COR-L47 (cell line): ENCODE measurements around the gene GRID1.

Experiments used
- DNase-seq: peaks from one replicate; lab custom pipeline; 2025; lab: John Stamatoyannopoulos, UW

The GRID1 gene

DNA sequence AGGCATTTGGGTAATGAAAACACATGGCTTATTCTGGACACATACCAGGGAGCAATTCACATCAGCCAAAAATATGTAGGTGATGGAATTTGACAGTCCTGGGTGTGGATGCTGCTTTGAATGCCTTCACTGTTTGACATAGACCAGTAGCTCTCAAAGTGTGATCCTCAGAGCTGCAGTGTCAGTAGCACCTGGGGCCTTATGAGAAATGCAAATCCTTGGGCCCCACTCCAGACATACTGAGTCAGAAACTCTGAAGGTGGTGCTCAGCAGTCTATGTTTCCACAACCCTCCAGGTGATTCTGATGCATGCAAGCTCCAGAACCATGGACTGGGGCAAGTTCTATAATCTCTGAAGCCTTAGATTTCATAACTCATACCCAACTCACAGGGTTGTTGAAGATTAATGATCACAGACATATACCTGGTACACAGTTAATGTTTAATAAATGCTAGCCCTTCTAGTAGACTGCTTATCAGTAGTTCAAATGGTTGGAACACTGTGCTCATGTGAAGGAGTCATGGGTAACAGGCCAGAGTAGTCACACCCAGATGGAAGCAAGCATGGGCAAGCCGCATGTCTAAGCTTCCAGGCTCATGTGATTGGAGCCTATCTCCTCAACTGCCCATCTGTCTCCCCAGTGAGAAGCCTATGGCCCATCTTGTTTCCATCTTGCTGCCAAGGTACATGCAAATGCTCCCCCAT, 715.7 kb downstream of the GRID1 start:
- DNase-seq, result no peak

DNA sequence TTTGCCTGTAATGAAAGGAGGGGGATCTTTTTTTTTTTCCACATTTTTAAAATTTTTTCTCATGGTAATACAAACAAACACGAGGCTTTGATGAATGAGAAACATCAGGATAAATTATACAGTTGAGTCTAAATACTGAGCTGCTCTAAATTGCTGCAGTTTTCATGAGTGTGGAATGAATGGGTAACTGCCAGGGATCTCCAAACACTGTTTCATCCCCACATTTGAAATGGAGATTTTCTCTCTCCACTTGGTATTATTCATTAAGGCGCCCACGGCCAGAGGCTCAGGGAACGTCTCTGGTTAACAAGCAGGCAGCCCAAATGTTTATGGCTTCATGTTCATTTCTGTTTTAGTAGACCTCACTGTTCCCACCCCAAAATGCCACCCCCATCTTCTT, 717.1 kb downstream of the GRID1 start:
- DNase-seq, result no peak

DNA sequence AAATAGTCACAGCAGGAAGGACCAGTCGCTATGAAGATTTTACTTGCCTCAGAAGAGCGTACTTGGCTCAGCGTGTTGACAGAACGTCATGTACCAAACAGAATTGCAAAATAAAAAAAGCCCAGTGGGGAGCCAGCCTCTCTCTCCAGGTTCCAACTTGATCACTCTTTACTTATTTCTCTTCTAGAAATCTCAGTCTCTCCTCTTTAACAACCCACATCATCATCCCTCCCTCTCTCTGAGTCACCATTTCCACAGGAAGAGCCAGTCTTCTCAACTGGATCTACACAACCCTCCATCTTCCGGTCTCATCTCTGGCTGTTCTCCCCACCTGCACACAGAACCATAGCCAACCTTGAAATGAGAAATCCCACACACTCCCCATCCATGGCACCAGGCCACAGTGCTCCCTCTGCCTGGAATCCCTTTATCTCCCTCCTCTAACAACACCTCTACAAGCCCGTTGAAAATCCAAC, 718.3 kb downstream of the GRID1 start:
- DNase-seq, result no peak

DNA sequence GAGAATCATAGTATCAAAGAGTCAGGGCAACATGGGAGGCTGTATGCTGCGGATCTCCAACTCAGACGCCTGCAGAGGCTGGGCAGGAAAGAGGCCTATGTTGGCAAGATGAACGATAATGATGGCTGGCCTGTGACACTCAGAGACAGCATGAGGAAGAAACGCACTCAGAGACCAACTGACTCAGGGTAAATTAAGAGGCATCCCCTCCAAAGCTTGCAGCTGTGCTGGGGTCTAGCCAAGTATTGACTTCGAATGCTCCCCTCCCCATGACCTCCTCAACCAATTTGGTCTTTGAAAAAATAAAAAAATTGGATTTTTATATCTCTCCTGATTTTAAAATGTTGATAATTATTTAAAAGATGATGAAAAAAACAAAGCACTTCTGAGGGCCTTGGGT, 718.9 kb downstream of the GRID1 start:
- DNase-seq, result no peak

DNA sequence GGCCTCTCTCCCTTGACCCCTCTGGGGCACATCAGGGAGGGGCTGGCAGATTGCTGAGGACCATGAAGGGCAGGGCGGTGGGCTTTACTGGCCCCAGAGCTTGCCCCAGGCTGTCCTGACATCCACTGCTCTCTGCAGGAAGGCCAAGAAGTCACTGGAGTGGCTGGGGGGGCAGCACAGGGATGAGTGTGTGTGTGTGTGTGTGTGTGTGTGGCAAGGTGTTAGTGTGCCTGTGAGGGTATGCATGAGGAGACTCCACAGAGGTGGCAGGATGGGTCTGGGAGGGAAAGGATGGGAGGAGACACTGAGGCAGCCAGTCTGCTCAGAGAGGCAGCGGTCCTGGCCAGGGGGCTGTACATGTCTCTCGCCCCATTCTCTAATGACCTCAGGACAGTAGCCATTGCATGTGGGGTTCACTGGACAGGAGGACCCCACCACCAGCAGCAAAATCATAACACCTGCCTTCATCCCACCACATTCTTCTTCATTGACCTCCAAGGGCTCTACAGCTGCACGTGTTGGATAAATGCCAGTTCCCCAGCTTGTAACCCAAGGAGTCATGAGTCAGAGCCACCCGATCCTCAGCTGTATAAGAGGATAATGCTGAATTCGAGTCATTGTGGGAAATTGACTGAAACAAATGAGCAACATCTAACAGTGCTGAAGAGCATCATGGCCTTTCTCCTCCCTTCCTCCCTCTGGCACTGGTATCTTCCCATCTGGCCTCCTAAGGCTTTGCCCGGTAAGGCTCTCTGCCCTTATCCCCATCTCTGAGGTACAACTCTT, 720.5 kb downstream of the GRID1 start:
- DNase-seq, result no peak

DNA sequence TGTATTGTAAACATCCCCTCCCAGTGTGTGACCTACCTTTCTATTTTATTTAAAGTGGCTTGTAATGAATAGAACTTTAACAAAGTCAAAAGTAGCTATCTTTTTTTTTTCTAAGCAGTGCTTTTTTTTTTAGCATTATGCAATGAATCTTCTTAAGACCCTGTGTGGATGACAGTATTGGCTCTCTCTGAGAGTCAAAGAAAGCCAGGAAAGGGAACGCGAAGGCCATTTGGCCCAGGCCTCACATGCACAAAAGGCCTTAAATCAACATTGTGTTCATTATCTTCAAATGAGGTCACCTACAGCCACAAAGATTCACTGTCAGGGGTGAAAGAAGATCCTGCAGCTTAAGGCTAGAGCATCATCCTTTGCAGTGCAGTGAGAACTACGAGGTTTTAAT, 721.5 kb downstream of the GRID1 start:
- DNase-seq, result no peak

DNA sequence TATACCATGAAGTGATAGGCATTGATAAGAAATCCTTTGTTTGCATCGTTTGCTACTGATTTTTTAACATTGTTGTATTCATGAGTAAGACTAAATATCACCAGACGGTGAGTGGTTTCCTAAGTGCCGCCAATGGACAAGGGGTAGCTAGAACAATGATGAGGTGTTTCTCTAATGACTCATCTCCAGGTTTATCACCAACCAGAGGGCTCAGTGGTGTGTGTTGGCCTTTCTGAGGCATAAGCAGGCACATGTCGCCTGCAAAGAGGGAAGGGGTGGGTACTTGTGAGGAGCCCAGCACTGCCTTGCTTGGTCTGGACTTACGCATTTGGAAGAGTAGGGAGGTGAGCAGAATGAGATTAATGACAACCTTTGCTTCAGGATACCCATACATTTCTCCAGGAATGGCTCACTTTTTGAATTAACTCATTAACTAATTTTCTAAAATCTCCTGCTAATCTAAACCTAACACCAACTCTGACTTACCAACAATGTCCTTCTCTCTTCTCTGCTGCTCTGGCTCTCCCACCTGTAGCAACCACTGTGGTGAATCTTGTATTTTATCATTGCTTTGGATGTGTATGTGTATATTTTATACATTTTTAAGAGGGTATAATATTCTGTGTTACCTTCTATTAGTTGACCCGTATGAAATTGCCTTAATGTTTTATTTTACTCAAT, 722.6 kb downstream of the GRID1 start:
- DNase-seq, result no peak

DNA sequence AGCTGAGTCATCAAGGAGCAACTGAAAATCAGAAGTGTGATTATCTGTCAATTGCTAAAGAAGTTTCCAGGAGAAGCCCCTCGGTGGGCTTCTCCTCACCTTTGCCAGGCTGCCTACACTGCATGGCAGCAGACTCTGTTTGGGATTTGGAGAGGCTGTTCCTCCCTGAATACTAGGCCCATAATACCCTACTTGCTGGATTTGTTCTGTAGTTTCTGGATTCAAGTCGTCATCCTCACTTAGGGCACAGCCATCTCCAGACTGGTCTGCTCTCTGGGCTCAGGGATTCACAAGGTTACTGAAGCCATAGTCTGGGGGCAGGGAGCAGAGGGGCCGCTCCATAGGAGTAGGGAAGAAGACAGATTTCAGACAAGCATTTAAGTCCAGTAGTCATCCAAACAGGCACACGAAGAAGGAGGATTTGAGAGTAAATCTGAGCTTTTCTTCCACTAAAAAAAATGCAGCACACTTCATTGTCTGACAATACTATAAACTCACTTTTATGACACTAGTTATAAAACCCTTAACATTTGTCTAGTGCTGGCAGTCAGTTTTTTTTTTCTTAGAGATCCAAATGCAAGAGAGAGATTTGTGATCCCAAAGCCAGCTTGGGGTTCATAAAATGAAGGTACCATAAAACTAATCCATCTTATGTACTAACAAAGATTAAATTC, 723.3 kb downstream of the GRID1 start:
- no peak for DNase-seq

DNA sequence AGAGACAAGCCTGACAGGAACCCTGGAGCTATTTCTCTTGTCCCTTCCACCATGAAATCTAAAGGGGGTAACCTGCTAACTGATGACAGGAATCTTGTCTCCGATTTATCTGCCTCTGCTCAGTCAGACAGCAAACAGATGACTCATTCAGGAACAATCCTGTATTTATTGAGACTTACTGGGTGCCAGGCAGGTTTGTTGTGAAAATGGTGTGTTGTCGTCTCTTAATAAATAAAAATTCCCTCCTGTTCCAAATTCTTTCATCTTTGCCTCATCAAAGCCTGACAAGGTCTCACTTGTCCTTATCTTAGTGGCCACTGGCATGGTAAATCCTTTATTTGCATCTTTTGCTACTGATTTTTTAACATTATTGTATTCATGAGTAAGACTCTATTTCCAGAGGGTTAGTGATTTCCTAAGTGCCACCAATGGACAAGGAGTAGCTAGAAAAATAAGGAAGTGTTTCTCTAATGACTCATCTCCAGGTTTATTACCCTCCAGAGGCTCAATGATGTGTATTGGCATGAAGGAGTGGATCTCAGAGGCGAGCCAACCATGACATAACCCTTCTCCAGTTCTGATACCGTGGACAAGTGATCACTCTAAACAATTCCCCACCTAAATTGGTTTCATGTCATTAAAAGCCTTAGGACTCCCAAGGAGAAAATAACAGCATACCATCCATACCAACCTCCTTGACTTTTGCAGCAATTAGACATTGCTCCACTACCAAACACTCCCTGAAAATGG, 724.0 kb downstream of the GRID1 start:
- DNase-seq, result no peak

DNA sequence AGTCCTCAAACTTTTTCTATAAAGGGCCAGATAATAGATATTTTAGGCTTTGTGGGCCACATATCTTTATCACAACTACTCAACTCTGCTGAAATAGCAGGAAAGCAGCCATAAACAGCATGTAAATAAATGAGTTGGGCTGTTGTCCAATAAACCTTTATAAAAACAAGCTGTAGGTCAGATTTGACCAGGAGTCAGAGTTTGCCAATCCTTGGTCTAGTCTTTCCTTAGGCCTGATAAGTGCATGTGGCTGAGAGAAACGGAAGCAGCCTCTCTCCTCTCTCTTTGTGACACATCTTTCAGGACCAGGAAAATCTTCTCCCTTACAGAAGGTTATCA, 724.5 kb downstream of the GRID1 start:
- no peak for DNase-seq

DNA sequence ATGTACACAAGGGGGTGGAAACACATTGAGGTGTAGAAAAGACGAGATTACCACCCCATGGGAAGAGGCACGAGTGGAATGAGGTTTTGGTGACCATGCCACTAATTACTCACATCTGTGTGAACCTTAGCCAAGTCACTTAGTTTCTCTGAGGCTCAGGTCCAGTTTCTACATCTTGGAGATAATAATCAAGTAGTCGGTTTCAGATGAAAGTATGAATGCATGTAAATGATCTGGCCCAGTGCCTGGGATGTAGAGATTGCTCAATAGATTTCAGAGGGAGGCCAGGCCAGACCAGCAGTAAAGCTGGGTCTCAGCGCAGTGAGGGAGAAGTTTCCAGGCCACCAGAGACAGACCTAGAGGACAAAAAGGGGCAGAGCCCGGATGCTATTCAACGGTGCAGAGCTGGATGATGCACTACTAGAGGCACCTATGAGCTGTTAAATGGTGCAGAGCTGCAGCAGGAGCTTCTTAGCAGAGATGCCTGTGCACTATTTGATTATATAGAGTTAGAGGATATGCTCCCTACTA, 725.1 kb downstream of the GRID1 start:
- DNase-seq, result no peak

DNA sequence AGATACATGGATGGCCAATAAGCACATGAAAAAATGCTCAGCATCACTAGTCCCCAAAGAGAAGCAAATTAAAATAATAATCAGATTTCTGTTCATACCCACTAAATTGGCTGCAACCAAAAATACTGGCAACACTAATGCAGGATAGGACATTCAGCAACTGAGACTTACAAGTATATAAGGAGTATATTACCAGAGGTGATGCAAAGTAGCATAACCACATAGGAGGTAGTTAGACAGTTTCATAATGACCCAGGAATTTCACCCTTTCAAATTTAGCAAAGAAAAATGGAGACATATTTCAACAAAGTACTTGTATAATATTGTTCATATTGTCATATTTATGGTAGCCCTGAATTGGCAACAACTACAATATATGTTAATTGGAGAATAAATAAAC, 727.8 kb downstream of the GRID1 start:
- DNase-seq, result no peak

DNA sequence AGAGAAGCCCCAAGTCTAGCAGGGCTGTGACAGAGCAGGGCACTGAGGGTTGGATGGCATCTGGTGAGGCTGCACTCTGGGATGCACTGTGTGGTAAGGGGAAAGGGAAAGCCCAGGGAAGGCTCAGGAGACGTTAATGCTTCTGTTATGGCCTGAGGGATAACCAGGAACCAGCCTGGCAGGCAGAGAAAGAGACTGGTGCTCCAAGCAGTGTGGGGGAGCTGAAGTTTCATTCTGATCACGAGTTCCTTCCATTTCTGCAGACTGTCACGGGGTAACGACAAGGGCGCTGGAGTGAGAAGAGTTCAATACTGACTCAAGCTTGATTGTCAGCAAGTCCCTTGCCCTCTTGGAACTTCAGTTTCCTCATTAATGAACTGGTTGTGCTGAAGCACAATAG, 730.9 kb downstream of the GRID1 start:
- no peak for DNase-seq

DNA sequence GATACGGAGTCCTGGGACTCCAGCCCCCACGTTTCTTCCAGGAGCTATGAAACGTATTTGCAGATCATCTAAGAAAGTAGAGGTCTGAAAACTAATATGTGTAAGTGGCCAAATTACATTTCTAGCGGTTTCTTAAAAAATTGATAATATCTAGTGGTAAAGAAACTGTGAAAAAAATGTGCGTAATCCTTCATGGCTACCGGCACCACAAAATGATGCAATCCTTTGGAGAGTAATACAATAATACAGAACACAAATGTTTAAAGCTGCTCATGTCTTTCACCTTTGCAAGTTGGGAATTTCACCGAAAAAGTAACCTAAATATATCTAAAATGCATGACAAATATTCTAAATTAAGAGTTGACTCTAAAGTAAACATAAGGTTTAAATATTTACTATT, 742.1 kb downstream of the GRID1 start:
- no peak for DNase-seq

DNA sequence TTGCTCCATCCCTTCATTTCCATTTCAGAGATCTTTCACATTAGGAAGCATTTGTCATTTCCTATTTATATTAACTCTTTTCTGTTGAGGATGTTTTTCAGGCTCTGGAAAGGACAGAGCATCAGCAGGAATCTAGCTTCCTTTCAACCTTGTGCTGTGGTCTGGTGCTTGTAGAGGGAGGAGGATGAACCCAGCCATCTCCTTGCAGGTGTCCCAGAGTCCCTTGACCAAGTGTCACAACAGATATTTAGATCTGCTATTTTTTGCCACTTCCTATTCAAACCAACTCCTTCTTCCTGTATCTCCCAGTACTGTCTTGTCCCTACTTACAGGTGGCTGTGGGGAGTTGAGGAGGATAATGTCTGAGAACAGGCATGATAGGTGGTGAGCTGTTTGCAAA, 742.8 kb downstream of the GRID1 start:
- no peak for DNase-seq

DNA sequence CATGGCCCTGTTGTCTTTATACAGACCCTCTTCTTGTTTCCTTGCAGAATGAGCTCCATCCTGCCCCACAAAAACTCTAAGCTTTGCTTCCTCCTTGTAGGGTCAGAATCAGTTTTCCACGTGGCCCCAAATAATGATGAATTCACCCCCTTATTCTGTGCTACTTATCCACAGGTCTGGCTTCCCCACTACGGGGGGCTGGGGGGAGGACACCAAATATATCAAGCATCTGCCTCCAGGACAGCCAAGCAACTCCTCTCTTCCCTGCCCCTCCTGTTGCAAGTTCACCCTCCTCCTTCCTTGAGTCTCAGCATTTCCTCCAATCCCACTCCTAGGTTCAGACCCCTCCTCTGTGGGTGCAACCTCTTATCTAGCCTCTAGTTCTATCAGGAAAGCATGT, 743.3 kb downstream of the GRID1 start:
- DNase-seq, result no peak

DNA sequence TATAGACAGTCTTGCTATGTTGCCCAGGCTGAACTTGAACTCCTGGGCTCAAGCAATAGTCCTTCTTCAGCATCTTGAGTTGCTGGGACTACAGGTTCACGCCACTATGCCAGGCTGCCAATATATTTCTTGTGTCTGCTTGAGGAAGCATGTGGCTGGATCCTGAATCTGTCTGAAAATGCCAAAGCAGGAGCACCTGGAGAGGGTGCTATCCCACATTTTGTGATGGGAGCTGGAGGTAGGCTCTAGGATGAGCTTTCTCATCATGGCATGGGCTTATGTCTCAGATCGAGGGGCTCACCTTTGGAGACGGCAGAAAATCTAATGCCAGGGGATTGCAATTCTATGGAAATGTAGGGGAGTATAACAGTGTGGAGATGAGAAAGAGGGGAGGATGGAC, 744.2 kb downstream of the GRID1 start:
- no peak for DNase-seq

DNA sequence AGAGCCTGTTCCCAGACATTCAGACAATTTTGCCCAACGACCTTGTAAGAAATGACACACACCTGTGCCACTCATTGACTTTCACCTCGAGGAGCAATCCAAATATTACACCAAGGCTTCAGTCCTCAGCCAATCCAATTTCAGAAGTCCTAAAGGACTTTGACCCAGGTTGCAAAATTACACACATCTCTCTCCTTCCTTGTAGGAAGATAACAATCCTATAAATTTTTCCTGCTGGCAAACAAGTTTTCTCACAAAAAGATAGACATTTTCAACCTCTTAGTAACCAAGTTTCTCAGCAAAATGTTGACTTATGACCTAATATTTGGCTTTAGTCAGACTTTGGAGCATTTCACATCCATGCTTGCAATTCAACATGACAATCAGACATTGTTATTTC, 745.0 kb downstream of the GRID1 start:
- DNase-seq, result no peak

DNA sequence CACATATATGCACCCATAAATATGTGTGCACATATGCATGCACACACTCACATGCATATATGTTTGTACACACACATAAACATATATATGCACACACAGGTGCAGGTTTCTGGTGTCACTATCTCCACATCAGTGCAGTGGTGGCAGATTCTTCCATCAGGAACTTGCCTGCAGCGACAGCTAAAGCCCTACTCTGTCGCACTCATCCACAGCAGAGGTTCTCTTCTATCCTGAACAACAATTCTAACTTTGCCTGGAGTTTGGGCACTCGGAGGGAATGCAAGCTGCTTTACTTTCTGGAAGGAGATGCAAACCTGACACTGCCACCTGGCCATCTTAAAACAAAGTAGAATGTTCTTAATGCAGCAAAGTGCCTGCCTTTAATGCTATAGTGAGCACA, 745.8 kb downstream of the GRID1 start:
- no peak for DNase-seq

DNA sequence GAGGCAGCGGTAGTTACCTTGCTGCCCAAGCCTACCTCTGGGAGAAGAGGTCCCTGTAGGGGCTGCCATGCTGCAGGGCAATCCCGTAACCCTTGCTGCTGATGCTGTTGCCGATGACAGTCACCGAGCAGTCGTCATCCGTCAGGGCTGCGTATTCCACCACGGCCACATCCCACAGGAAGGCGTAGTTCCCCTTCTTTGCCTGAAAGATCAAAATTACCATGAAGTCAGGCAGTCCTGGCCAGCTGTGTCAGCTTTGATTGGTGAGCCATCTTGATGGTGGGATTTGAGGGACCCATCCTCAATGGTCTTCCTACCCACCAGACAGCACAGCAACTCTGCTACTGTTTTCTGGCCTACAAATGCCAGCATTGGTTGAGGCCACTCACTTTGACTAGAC, 746.8 kb downstream of the GRID1 start:
- DNase-seq, result no peak

DNA sequence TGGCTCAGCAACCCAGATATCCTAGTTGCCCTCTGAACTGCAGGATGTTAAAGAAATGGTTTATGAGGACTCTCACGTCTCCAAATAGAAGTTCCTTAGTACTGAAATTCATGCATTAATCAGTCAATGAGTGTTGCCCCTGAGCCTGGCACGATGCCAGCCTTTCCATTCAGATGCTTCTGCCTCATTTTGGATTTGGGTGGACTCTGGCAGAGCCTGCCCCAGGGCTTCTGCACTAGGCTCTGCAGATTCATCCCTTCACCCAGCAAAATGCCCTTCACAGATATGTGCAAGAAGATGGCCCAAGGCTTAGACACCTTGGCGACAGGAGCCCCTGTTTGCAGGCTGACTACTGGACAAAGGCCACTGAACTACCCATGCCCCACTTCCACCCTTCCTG, 747.8 kb downstream of the GRID1 start:
- no peak for DNase-seq
